Sigmoid colon (tissue), 7 donors: ENCODE measurements around the gene C19orf67. TPM values are rescaled to one million over a fixed set of nuclear protein-coding genes. Genes with fewer than 3 reads are reported as not detected.

Source experiments
- DNase-seq: peaks from one replicate; pipeline ENCODE4 v3.0.0-alpha.2; 2019
- H3K27ac ChIP-seq, 4 donors: fragments of 200-600 bp; sonication (generic); one replicate each; pipeline ENCODE4 v1.5.1; 2016 to 2019; ENCODE audit warnings: mild to moderate bottlenecking in 1 of 4
- H3K27me3 ChIP-seq, 3 donors: fragments of 200-600 bp; sonication (generic); one replicate each; pipeline ENCODE4 v1.5.1; 2019; ENCODE audit warnings: mild to moderate bottlenecking in 1 of 3
- H3K36me3 ChIP-seq, 4 donors: fragments of 200-600 bp; sonication (generic); one replicate each; pipeline ENCODE4 v1.5.1; 2016 to 2019
- H3K4me1 ChIP-seq, 4 donors: fragments of 200-600 bp; sonication (generic); one replicate each; pipeline ENCODE4 v1.5.1; 2017 to 2019
- H3K4me3 ChIP-seq, 4 donors: fragments of 200-600 bp; sonication (generic); one replicate each; pipeline ENCODE4 v1.5.1; 2017 to 2019; ENCODE audit warnings: mild to moderate bottlenecking in 2 of 4, moderate library complexity in 1 of 4
- H3K9me3 ChIP-seq, 4 donors: fragments of 200-600 bp in 3 of 4; sonication (generic) in 3 of 4; one replicate each; pipeline versions ENCODE4 v1.5.1 to v1.6.1; 2013 to 2019
- EP300 ChIP-seq, 4 donors: sonication (generic); formaldehyde crosslinking; IDR thresholded peaks; one replicate each; pipeline ENCODE4 v1.6.1; 2017; ENCODE audit warnings: antibody characterized with exemption in 4 of 4
- POLR2A ChIP-seq, 2 donors: fragments of 450-650 bp; IDR thresholded peaks; one replicate each; pipeline ENCODE4 v1.6.1; 2016; ENCODE audit warnings: antibody characterized with exemption in 2 of 2, mild to moderate bottlenecking in 2 of 2, moderate library complexity in 2 of 2
- POLR2AphosphoS5 ChIP-seq, 4 donors: sonication (generic); formaldehyde crosslinking; IDR thresholded peaks; one replicate each; pipeline ENCODE4 v1.6.1; 2017; ENCODE audit warnings: antibody characterized with exemption in 4 of 4
- WGBS, 2 donors: extraction: QIAGEN DNeasy Blood & Tissue Kit; methylation state at CpG; one replicate each; pipeline ENCODE4 v1.1.7; 2013; 5-methylcytosine and 5-hydroxymethylcytosine counted together
- intact Hi-C: fragments of 100-400 bp; cut with DNase I; formaldehyde crosslinking; loops from one replicate; pipeline ENCODE4 v1.15.1; 2023
- polyA plus RNA-seq, 3 donors: library from polyadenylated mRNA; stranded (reverse); fragments of 200-250 nt; gene quantifications; one replicate each; pipeline ENCODE4 v1.2.3, GENCODE V29; 2013
- total RNA-seq, 4 donors: library from RNA; depleted of rRNA; stranded (reverse); fragments of >200 nt; gene quantifications; one replicate each; pipeline ENCODE4 v1.1.0, GENCODE V29; 2016
- TF ChIP-seq, protein P1 (sequence below), 4 experiments: fragments of 450-650 bp in 3 of 4; fragments of 200-600 bp in 1 of 4; IDR thresholded peaks; one replicate each; pipeline ENCODE4 v1.5.1; 2016 to 2019; ENCODE audit warnings: antibody characterized with exemption in 4 of 4, mild to moderate bottlenecking in 3 of 4, moderate library complexity in 2 of 4
- donor health status: healthy with polysubstance abuse.
- donor health status: Bipolar disorder and iron deficiency.
- donor health status: healthy.

Gene C19orf67
- total and polyA plus RNA-seq, 7 donors: 0.06 TPM; not detected in 6

DNA sequence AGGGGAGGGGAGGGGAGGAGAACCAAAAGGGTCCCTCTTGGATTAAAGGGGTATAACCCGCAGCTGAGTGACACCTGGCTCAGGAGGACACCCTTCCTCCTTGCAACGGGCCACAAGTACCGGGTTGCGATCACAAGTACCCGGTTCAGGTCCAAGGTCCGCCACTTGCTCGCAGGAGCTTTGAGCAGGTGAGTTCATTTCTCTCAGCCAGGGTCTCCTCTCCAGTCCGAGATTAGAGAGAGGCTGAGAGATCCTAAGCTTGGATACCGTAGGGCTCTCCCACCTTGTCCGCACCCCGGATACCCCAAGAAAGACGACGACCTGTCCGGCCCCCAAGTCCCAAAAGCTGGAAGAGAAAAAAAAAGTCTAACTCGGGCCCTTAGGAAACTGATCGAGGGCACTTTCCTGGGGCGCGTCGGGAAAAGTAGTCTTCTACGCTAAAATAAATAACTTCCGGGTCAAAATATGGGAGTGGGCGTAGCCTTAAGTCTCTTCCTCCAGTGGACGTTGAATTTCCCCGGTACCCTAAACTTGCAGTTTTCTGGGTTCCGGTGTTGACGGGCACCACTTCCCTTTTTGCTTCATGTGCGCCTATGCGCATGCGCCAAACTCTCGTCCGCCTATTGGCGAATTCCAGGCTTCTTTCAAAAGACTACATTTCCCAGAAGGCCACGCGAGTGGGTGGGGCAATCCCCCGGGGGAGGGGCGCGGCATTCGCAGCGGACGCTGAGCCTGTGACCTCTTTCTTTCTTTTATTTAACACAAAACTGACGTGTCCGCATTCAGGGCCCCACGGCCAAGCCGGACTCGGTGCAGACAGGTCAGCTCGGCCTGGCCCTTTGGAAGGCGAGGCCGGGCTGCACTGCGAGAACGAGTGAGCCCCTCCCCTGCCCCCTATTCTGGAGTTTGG is 4.4 kb downstream of the C19orf67 start:
- 0% methylated on average over 50 of the region's 50 CpGs for WGBS, 2 donors

DNA sequence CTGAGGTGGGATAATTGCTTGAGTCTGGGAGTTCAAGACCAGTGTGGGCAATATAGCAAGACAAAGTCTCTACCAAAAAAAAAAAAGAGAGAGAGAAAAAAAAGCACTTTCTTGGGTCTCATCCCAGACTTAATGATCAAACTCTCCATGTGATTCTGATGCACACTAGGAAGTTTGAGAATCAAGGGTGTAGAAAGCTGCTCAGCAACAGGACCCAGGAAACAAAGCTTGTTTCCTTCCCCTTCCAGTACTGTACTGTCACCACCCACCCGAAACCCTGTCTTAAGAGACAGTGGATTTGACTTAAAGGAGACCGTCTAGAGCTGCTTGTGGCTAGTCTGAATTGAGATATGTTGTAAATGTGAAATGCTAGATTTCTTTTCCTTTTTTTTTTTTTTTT is 7.2 kb downstream of the C19orf67 start:
- H3K9me3 ChIP-seq: no peaks in the 10 kb centered on the region
- H3K4me1 ChIP-seq: peaks cover 0 to 43% (median 38%) of the 10 kb centered on the region in 4 donors
- H3K36me3 ChIP-seq: no peaks in the 10 kb centered on the region
- H3K27ac ChIP-seq: no peak overlapping the region
- TF ChIP-seq, protein P1, sequence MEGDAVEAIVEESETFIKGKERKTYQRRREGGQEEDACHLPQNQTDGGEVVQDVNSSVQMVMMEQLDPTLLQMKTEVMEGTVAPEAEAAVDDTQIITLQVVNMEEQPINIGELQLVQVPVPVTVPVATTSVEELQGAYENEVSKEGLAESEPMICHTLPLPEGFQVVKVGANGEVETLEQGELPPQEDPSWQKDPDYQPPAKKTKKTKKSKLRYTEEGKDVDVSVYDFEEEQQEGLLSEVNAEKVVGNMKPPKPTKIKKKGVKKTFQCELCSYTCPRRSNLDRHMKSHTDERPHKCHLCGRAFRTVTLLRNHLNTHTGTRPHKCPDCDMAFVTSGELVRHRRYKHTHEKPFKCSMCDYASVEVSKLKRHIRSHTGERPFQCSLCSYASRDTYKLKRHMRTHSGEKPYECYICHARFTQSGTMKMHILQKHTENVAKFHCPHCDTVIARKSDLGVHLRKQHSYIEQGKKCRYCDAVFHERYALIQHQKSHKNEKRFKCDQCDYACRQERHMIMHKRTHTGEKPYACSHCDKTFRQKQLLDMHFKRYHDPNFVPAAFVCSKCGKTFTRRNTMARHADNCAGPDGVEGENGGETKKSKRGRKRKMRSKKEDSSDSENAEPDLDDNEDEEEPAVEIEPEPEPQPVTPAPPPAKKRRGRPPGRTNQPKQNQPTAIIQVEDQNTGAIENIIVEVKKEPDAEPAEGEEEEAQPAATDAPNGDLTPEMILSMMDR (IDR thresholded peaks at IDR 0.05): no peak
- TF ChIP-seq EP300 (IDR thresholded peaks at IDR 0.05): no peak
- peak in 1 of 4 donors; percentile 11 for TF ChIP-seq POLR2AphosphoS5 (IDR thresholded peaks at IDR 0.05)
- no peaks in the 10 kb centered on the region for H3K27me3 ChIP-seq
- no peak for DNase-seq
- H3K4me3 ChIP-seq: no peak overlapping the region
- WGBS, 2 donors: 43 to 49% methylated on average over 2 of the region's 2 CpGs
- intact Hi-C loops: no loop called here

More for the DNA sequence above, 4.4 kb downstream of the C19orf67 start:
- Histone ChIP-seq H3K9me3 (no peaks in the 10 kb centered on the region), H3K27me3 (no peaks in the 10 kb centered on the region), H3K4me3 (peak overlapping the region; percentile 64 to 88 (median 76)), H3K36me3 (no peaks in the 10 kb centered on the region), H3K4me1 (peaks cover 0 to 22% (median 19%) of the 10 kb centered on the region in 4 donors), H3K27ac (peak overlapping the region; percentile 86 to 95 (median 90))
- TF ChIP-seq POLR2A (IDR thresholded peaks at IDR 0.05) (peak in 1 of 2 donors; percentile 74), POLR2AphosphoS5 (IDR thresholded peaks at IDR 0.05) (peak; percentile 74 to 89 (median 88)), EP300 (IDR thresholded peaks at IDR 0.05) (no peak)
- TF ChIP-seq, protein P1 (IDR thresholded peaks at IDR 0.05): no peak
- intact Hi-C loops: loop anchor here (10.0 kb wide), 1 partner anchor 286 kb away; the partner anchor contains the start of gene ZSWIM4
- peak; percentile 100 for DNase-seq

DNA sequence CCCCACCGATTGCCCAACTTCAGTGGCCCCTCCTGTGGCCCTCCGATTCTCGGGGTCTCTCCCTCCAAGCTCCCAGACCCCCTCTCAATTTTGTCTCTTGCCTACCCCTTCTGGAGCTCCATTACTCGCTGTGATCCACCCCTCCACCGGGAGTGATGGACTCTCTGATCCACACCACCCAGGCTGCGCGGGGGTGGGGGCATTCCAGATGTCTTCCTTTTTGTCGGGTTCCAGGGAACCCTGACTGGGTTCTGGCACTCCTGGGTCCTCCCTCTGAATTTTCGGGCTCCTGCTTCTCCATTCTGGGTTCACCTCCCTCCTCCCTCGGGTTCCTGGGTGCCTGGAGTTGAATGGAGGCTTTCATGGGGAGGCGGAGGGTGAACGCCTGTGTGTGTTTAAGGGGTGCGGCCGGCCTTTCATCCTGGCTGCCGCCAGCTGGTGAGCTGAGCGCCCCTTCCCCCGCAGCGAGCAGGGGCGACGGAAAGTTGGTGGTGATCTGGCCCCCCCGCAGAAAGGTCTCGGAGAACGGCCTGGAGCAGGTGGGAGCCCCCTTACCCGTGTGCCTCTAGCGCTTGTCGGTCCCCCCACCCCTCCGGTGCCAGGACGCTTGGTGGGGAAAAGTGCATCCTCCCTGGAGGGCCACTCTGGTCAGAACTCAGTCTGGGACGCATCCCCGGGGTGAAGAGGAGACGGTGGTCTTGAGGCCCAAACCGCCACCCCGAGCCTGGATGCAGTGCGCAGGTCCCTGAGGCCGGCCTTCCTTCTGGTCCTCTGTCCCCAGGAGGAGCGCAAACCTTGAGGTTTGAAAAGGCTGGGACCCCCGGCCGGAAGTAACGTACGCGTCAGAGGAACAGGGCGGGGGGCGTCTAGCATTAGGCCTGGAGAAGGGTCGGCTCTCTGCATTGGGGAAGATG is 11.4 kb downstream of the C19orf67 start:
- peak overlapping the region; percentile 42 to 77 (median 62) for H3K4me3 ChIP-seq
- peaks cover 0 to 41% (median 38%) of the 10 kb centered on the region in 4 donors for H3K4me1 ChIP-seq
- 1 to 2% methylated on average over 44 of the region's 44 CpGs for WGBS, 2 donors
- peak; percentile 77 for DNase-seq
- H3K9me3 ChIP-seq: no peaks in the 10 kb centered on the region
- TF ChIP-seq EP300 (IDR thresholded peaks at IDR 0.05) (no peak), POLR2A (IDR thresholded peaks at IDR 0.05) (no peak), POLR2AphosphoS5 (IDR thresholded peaks at IDR 0.05) (no peak)
- TF ChIP-seq, protein P1 (IDR thresholded peaks at IDR 0.05): no peak
- peak overlapping the region; percentile 87 to 93 (median 91) for H3K27ac ChIP-seq
- no peaks in the 10 kb centered on the region for H3K36me3 ChIP-seq
- intact Hi-C loops: loop anchor here (1.0 to 2.0 kb wide), 4 partner anchors 39 to 194 kb away; partner anchors contain the start of genes ASF1B and RFX1
- H3K27me3 ChIP-seq: no peaks in the 10 kb centered on the region

DNA sequence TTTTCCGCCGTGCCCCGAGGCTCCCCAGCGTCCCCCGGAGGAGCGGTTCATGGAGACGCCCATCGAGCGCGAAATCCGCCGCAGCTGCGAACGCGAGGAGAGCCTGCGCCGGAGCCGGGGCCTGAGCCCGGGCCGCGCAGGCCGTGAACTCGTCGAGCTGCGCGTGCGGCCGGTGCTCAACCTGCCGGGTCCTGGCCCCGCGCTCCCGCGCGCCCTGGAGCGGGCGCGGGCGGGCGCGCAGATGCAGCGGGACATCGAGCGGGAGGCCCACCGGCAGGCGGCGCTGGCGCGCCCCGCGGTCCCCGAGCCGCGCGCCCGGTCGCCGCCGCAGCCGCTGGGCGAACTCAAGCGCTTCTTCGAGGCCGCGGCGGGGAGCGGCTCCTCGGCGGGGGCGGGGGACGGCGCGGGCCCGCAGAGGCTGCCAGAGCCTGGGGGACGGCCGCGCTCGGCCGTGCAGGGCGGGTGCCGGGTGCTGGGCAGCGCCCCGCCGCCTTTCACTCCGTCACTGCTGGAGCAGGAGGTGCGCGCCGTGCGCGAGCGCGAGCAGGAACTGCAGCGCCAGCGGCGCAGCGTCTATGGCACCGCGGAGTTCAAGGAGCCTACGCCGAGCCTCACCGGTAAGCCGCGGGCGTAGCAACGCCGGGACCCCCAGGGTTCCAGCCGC is 12.2 kb downstream of the C19orf67 start:
- Histone ChIP-seq H3K9me3 (no peaks in the 10 kb centered on the region), H3K36me3 (no peaks in the 10 kb centered on the region), H3K4me3 (peak overlapping the region; percentile 42 to 77 (median 62)), H3K27ac (peak overlapping the region; percentile 87 to 93 (median 91)), H3K27me3 (no peaks in the 10 kb centered on the region), H3K4me1 (peaks cover 0 to 41% (median 38%) of the 10 kb centered on the region in 4 donors)
- WGBS, 2 donors: 0 to 1% methylated on average over 106 of the region's 106 CpGs
- intact Hi-C loops: loop anchor here (1.0 to 2.0 kb wide), 3 partner anchors 39 to 193 kb away; partner anchors contain the start of gene RFX1
- TF ChIP-seq EP300 (IDR thresholded peaks at IDR 0.05): no peak
- TF ChIP-seq, protein P1 (IDR thresholded peaks at IDR 0.05): peak in 1 of 4 experiments; percentile 41
- TF ChIP-seq POLR2A (IDR thresholded peaks at IDR 0.05): no peak
- peak; percentile 28 to 78 (median 54) for TF ChIP-seq POLR2AphosphoS5 (IDR thresholded peaks at IDR 0.05)
- DNase-seq: peak; percentile 82
